HAP-1 (cell line): ENCODE data around the gene FAM117B.

ENCODE experiments used
- DNase-seq, 2 experiments: peaks; one replicate each; pipeline ENCODE4 v3.0.0-alpha.2; 2016 to 2020; ENCODE audit warnings: low spot score in 2 of 2
- H3K27me3 ChIP-seq: fragments of 250-450 bp; sonication (Bioruptor Pico); 2 replicates; pipeline ENCODE4 v1.5.1; 2020; ENCODE audit warnings: low read depth, mild to moderate bottlenecking, moderate library complexity
- H3K36me3 ChIP-seq: fragments of 250-450 bp; sonication (Bioruptor Pico); replicated peaks from 2 replicates; pipeline ENCODE4 v1.5.1; 2020; ENCODE audit warnings: mild to moderate bottlenecking
- H3K4me1 ChIP-seq: fragments of 250-450 bp; sonication (Bioruptor Pico); 2 replicates; pipeline ENCODE4 v1.5.1; 2020; ENCODE audit warnings: mild to moderate bottlenecking
- H3K4me3 ChIP-seq: fragments of 250-450 bp; sonication (Bioruptor Pico); 2 replicates; pipeline ENCODE4 v1.5.1; 2020; ENCODE audit warnings: mild to moderate bottlenecking, moderate library complexity
- H3K9me3 ChIP-seq: fragments of 250-450 bp; sonication (Bioruptor Pico); 2 replicates; pipeline ENCODE4 v1.5.1; 2020; ENCODE audit warnings: mild to moderate bottlenecking, moderate library complexity
- in situ Hi-C: fragments of 300-500 bp; cut with MboI; formaldehyde crosslinking; loops from 3 replicates; pipeline ENCODE4 v1.14.3; 2020; ENCODE audit warnings: low sequenced_read_pairs, inconsistent platforms, mixed read lengths

FAM117B gene

GRCh38 chr2:202634556-202635427, at the start of gene FAM117B:
FAM117B (plus strand) TSS chr2:202634969; CDS start chr2:202635188, 219 bp downstream.
- in situ Hi-C loops, result no loop called here
- peaks cover 4% of the 10 kb centered on the region for H3K4me1 ChIP-seq
- peak within 1 kb of the TSS; percentile 96 for H3K4me3 ChIP-seq
- no peaks in the 10 kb centered on the region for H3K36me3 ChIP-seq
- H3K9me3 ChIP-seq, result no peaks in the 10 kb centered on the region
- DNase-seq, result peak; percentile 97 to 99
- no peaks in the 10 kb centered on the region for H3K27me3 ChIP-seq

DNA sequence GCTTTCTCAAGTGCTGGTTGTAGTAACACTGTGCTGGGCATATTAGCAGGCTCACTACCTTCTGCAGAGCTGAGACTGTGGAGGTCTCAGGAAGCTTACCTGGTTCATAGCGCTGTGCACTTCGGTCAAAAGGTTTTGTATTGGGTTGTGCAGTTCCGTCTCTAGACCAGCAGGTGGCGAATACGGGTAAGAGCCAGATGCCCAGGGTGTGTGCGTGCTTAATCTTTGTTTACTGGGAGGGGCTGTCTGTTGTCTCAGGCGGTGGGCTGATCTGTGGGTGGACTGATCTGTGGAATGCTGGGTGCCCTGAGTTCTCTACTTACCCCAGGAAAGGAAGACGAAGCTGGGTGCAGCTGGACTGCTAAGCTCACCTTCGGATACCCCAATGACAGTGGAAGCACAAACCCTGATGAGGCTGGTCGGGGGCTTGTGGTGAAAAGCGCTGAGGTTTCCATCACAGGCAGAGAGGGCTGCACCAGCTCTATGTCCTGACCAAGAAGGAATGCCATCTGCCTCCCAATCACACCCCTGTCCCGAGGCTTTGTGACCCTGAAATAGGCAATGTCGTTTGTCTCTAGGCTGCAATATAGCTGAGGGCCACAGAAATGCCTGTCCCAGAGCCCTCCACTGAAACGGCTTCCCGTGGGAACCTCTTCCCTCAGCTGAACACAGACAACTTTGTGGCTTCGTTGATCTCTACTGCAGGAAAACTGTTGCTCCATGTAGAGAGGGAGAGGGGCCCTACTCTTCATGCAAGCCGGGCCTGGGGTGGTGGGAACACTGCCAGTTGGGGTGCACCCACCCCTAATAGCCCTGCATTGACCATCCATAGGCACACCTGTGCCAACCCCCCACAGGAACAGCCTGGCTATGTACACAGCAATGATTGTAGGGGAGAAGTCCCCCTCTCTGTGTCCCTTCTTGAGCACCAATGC, 45.9 kb upstream of the FAM117B start:
- Histone ChIP-seq H3K27me3 (no peaks in the 10 kb centered on the region), H3K36me3 (no peaks in the 10 kb centered on the region), H3K4me3 (no peak overlapping the region), H3K4me1 (peaks cover 6% of the 10 kb centered on the region), H3K9me3 (no peaks in the 10 kb centered on the region)
- peak; percentile 81 to 85 for DNase-seq
- in situ Hi-C loops, result loop anchor here (25.0 kb wide), 2 partner anchors 1223 to 1323 kb away; no protein-coding TSS in a partner anchor

- no peak overlapping the region for H3K4me3 ChIP-seq
- no peaks in the 10 kb centered on the region for H3K27me3 ChIP-seq
- H3K4me1 ChIP-seq, result peaks cover 10% of the 10 kb centered on the region
- no peaks in the 10 kb centered on the region for H3K36me3 ChIP-seq
- no peak for DNase-seq
- H3K9me3 ChIP-seq, result no peaks in the 10 kb centered on the region
- in situ Hi-C loops, result loop anchor here (25.0 kb wide), 2 partner anchors 1223 to 1323 kb away; no protein-coding TSS in a partner anchor
These were observed 45.2 kb upstream of the FAM117B start for GRCh38 chr2:202589582-202589949.

DNA sequence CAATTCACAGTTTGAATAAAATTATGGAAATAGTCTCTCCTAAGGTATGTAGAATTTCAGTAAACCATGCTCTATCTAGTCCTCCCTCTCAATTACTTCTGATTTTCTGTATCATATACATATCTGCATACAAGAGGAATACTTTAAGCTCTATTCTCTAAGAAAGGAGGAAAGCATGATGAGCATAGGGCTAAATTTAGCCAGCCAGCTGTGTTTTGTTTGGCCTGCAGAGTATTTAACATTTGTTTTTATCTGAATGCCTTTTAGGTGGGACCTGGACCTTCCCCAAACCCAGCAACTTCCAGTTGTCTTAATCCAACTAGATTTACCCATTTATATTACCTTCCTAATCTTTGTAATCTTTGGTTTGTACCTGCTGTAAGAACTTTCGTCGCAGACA, 42.2 kb upstream of the FAM117B start:
- H3K9me3 ChIP-seq, result no peaks in the 10 kb centered on the region
- H3K4me1 ChIP-seq, result peaks cover 10% of the 10 kb centered on the region
- H3K36me3 ChIP-seq, result no peaks in the 10 kb centered on the region
- no peak overlapping the region for H3K4me3 ChIP-seq
- DNase-seq, result no peak
- H3K27me3 ChIP-seq, result no peaks in the 10 kb centered on the region
- in situ Hi-C loops, result loop anchor here (25.0 kb wide), 2 partner anchors 1220 to 1320 kb away; no protein-coding TSS in a partner anchor

DNA sequence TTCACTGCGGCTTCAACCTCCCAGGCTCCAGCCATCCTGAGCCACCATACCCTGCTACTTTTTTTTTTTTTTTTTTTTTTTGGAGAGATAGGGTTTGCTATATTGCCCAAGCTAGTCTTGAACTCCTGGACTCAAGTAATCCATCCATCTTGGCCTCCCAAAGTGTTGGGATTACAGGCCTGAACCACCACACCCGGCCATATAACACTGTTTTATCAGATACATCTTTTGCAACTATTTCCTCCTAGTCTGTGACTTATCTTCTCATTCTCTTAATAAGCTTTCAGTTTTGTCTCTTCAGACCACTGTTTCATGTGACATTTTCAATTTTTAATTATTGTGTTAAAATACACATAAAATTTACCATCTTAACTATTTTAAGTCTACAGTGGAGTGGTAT, 35.7 kb upstream of the FAM117B start:
- no peak overlapping the region for H3K4me3 ChIP-seq
- peaks cover 4% of the 10 kb centered on the region for H3K4me1 ChIP-seq
- no peaks in the 10 kb centered on the region for H3K27me3 ChIP-seq
- no peak for DNase-seq
- H3K36me3 ChIP-seq, result no peaks in the 10 kb centered on the region
- in situ Hi-C loops, result loop anchor here (25.0 kb wide), 2 partner anchors 1213 to 1313 kb away; no protein-coding TSS in a partner anchor
- no peaks in the 10 kb centered on the region for H3K9me3 ChIP-seq

DNA sequence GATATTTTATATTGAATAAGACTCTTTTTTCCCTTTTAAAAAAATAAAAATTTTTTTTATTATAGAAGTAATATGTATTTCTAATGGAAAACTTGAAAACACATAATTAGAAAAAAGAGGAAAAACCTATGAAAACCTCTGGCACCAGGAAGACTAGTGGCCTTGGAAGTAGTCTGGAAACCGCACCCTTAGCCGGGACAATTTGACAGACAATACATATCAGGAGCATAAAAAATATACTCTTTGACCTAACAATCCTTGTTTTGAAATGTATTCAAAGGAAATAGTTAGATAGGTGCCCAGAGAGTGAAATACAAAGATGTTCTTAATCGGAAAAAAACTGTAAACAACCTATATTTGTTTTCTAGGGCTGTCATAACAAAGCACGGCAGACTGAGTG, 34.9 kb upstream of the FAM117B start:
- Histone ChIP-seq H3K36me3 (no peaks in the 10 kb centered on the region), H3K27me3 (no peaks in the 10 kb centered on the region), H3K4me1 (no peaks in the 10 kb centered on the region; the same call in 1 of the 2 replicates), H3K9me3 (no peaks in the 10 kb centered on the region), H3K4me3 (no peak overlapping the region)
- DNase-seq, result no peak
- in situ Hi-C loops, result loop anchor here (25.0 kb wide), 2 partner anchors 1212 to 1312 kb away; no protein-coding TSS in a partner anchor

- Histone ChIP-seq H3K9me3 (no peaks in the 10 kb centered on the region), H3K36me3 (no peaks in the 10 kb centered on the region), H3K4me3 (no peak overlapping the region), H3K4me1 (peaks cover 6% of the 10 kb centered on the region), H3K27me3 (no peaks in the 10 kb centered on the region)
- DNase-seq, result no peak
- in situ Hi-C loops, result no loop called here
These were observed 30.1 kb upstream of the FAM117B start for GRCh38 chr2:202604699-202605098.

GRCh38 chr2:202605174-202605573, 29.6 kb upstream of the FAM117B start:
- no peak overlapping the region for H3K4me3 ChIP-seq
- no peaks in the 10 kb centered on the region for H3K27me3 ChIP-seq
- H3K4me1 ChIP-seq, result peaks cover 11% of the 10 kb centered on the region
- H3K9me3 ChIP-seq, result no peaks in the 10 kb centered on the region
- no peak for DNase-seq
- no peaks in the 10 kb centered on the region for H3K36me3 ChIP-seq
- in situ Hi-C loops, result no loop called here

DNA sequence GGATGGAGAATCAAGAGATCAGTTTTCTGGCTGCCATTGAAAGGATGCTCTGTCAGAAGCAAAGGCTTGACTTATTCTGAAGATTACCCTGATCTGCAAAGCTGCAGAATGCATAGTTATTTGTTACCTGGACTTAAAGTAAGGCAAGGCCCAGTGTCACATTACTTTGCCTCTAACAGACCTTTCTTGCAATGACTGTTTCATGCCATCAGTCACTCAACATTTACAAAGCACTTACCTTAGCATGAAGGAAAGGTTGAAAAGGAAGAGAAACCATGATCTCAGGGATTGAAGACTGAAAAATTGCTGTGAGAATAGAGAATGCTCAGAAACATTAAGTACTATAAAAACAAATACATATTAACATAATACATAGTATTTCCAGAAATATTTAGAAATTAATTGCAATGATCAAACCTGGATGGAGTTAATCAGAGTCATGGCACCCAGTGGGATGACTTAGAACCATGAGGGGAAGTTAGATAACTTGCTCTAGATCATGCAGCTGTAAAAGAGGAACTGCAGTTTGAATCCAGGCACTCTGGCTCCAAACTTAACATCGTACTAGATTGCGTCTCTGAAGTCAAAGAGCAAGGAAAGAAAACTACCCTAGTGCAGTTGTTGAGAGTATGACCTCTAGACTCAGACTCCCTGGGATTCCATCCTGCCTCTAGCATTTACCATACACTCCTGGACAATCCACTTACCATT, 26.5 kb upstream of the FAM117B start:
- H3K9me3 ChIP-seq, result no peaks in the 10 kb centered on the region
- H3K27me3 ChIP-seq, result no peaks in the 10 kb centered on the region
- H3K4me1 ChIP-seq, result peaks cover 19% of the 10 kb centered on the region
- in situ Hi-C loops, result no loop called here
- H3K36me3 ChIP-seq, result no peaks in the 10 kb centered on the region
- no peak overlapping the region for H3K4me3 ChIP-seq
- no peak for DNase-seq

DNA sequence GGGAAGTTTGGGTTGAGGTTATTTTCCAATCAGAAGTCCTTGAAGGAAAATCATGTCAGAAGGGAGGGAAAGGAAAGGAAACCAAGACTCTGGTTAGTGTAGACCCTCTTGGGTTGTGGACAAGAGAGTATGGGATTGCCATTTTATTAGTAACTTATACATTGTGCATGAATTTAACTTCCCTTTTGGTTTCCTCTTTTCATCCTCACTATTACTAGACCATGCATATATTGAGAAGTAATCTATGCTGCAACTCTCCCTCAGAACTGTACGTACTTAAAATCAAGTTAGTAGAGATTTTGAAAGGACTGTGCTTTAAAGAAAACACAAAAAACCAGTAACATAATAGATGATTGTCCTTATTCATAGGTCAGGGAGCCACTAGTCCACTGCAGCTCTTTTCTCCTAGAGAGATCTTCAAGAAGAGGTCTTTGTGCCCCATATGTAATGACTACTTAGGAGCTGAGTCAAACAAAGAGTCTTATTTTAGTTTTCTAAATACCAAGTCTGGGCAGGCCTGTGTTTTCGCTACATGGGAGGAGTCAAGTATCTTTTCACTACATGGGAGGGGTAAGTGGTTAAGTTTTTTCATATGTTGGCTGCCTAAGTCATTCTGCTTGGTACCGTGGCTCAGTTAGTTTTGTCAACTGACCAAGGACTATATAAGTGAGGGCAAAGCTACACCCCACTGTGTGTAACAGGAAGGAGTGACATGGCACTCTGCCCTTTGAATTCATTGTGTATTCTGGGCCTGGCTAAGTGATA, 25.2 kb upstream of the FAM117B start:
- Histone ChIP-seq H3K36me3 (no peaks in the 10 kb centered on the region), H3K27me3 (no peaks in the 10 kb centered on the region), H3K4me1 (peaks cover 19% of the 10 kb centered on the region), H3K4me3 (no peak overlapping the region), H3K9me3 (no peaks in the 10 kb centered on the region)
- peak; percentile 27 to 67 for DNase-seq
- in situ Hi-C loops, result no loop called here

DNA sequence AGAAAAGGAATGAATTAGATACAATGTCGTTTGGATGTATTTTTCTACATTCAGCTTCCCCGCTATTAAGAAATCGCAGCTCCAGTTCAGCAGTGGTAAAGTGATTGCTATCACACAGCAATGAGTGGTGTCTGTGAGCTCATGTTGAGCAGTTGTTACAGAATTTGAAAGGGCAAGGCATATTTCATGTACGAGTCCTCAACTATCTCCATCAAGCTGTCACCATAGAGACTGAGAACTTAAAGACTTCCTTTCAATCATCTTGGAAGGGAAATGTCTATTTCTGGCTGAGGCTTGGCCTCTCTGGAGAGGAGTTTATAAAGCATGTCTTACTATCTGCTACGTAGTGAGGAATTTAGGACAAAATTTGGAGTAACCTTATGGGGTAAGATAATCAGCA, 24.4 kb upstream of the FAM117B start:
- Histone ChIP-seq H3K4me3 (no peak overlapping the region), H3K27me3 (no peaks in the 10 kb centered on the region), H3K9me3 (no peaks in the 10 kb centered on the region), H3K36me3 (no peaks in the 10 kb centered on the region), H3K4me1 (peaks cover 19% of the 10 kb centered on the region)
- no peak for DNase-seq
- in situ Hi-C loops, result no loop called here

GRCh38 chr2:202612145-202612544, 22.6 kb upstream of the FAM117B start:
- H3K4me3 ChIP-seq, result no peak overlapping the region
- in situ Hi-C loops, result no loop called here
- no peaks in the 10 kb centered on the region for H3K36me3 ChIP-seq
- H3K9me3 ChIP-seq, result no peaks in the 10 kb centered on the region
- DNase-seq, result no peak
- peaks cover 19% of the 10 kb centered on the region for H3K4me1 ChIP-seq
- no peaks in the 10 kb centered on the region for H3K27me3 ChIP-seq

DNA sequence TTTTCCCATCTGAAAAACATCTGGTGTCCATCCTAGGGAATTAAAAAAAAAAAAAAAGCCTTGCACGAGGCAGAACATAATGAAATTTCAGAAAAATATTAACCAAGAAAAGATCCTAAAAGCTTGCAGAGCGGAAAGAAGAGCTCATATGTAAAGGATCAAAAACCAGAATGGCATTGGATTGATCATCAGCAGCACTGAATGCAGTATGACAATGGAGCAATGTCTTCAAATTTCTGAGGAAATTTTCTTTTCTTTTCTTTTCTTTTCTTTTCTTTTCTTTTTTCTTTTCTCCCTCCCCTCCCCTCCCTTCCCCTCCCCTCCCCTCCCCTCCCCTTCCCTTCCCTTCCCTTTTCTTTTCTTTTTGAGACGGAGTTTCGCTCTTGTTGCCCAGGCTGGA, 21.3 kb upstream of the FAM117B start:
- in situ Hi-C loops, result no loop called here
- H3K36me3 ChIP-seq, result no peaks in the 10 kb centered on the region

More for the DNA sequence above, 21.3 kb upstream of the FAM117B start:
- Histone ChIP-seq H3K4me1 (peaks cover 19% of the 10 kb centered on the region), H3K27me3 (no peaks in the 10 kb centered on the region), H3K4me3 (no peak overlapping the region), H3K9me3 (no peaks in the 10 kb centered on the region)
- no peak for DNase-seq
